HuH-7 (cell line): ENCODE data around the gene VCL.

Experiments used
- DNase-seq: peaks from one replicate; pipeline ENCODE4 v3.0.0; 2011; ENCODE audit warnings: low spot score

VCL gene

DNA sequence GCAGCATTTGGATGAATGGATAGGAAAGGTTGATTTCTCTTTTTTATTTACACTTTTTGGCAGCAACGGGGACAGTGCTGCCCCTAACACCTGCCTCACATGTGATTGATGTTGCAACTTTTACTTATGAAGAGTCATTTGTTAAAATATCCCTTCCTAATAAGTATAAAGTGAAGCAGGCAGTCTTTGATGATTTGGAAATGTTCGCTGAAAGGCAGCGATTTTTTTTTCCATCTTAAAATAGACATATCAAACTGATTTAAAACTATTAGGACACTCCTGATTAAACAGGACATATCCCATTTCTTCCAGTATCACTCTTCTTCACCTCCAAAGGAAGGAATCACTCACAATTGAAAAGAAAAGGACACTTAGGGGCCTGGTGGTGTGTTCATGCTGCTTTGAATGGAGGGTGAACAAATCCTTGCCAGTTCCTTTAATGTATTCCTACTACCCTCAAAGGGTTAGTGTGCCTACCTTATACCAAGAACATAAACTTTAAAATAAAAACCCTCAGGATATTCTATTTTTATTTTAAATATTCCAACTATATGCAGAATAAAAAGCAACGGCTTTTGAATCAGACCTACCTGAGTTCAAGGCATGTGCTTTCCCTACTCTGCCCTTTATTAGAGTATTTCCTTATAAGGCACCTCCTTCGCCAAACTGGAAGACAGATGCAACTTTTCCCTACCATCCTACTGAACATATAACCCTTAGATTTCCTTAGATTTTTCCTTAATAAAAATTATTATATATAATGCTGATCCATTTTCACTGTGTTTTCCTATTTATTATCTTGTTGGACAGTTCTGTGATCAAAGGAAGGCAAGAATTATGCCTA, 154.2 kb downstream of the VCL start:
- no peak for DNase-seq

DNA sequence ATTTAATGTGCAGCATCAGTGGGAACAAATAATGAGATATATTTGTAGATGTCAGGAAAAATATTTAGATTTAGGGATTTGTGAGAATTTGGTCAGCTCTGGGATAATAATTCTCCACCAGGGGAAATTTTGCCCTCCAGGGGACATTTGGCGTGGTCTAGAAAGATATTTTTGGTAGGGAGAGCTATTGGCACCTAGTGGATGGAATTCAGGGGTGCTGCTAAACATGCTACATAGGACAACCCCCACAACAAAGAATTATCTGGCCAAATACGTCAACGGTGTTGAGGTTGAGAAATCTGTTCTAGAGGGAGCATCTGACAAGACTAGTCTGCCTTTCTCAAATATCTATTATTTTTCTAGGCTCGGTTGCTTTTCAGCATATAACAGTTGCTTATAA, 155.2 kb downstream of the VCL start:
- DNase-seq = no peak

DNA sequence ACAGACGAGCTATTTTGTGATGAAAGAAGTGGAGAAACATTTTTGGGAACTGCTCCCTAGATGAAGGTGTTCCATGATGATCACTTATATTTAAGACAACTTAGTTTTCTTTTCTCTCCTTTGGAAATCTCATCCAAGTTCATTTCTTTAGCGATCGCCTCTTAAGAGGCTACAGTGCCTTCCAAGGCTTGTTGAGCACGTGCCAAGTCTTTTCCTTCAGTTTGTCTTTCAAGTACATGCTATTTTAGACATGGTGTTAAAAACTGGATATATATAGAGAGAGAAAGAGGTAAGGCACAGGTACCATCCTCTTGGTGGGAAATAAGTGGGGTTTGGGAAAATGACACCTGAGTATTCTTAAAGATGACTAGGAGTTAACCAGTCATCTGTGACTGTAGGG, 155.8 kb downstream of the VCL start:
- DNase-seq = no peak

- DNase-seq = no peak
These were observed 159.0 kb downstream of the VCL start for GRCh38 chr10:74156919-74157289.

GRCh38 chr10:74160013-74160412, 162.1 kb downstream of the VCL start:
- no peak for DNase-seq

DNA sequence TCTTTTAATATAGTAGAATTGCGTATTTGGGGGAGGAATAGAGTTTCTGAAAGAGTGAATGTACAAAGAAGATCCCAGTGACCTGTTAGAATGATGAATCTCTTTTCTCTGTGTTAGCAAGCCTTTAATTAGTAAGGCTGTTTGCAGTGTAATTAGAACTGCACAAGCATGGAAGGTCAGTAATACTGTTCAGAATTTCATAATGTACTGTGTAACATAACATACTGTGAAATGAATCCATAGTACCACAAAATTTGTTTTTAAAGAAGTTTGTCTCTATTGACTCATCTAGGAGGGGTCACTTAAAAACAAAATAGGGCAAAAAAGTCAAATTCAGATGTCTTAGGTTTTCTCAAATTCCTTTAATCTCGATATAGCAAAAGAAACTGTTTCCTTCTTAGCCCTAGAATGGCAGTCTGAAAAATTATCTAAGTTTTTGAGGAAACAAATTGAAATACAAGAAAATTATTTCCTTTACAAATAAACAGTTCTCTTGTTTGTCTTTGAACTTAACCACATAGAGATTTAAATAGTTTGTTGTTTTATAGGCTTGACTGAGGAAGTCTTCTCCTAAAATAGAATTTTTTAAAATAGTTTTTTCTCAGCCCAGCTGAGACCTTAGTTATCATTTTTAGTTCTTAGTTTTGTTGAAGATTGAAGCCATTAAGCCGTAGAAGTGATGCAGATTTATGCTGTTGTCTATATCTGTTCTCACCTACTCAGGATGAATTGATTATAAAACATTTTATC, 165.6 kb downstream of the VCL start:
- DNase-seq = no peak

- no peak for DNase-seq
These were observed 167.0 kb downstream of the VCL start for GRCh38 chr10:74164716-74165529.

- DNase-seq = no peak
These were observed 167.6 kb downstream of the VCL start for GRCh38 chr10:74165530-74165901.

GRCh38 chr10:74167443-74167842, 169.5 kb downstream of the VCL start:
- no peak for DNase-seq
